Mammary epithelial cell (primary cell): ENCODE data around the gene HIPK3.

Experiments used
- EZH2 ChIP-seq: IDR thresholded peaks from 2 replicates; pipeline ENCODE4 v1.6.1; 2012; ENCODE audit warnings: low read length, inconsistent platforms, borderline replicate concordance
- TF ChIP-seq, protein P1 (sequence below), 2 donors: IDR thresholded peaks in 1 of 2; conservative IDR thresholded peaks in 1 of 2; 2 replicates each; pipeline ENCODE4 v1.5.1; 2011 to 2012; ENCODE audit warnings: inconsistent platforms in 2 of 2, low read length in 2 of 2, mild to moderate bottlenecking in 2 of 2, control low read depth in 1 of 2, low read depth in 1 of 2; ENCODE audit not compliant: insufficient read depth in 1 of 2; ENCODE audit errors: extremely low read depth in 1 of 2

GRCh38 chr11:33339247-33339646 lies 82.1 kb downstream of the HIPK3 start:
- no peak for TF ChIP-seq EZH2
- TF ChIP-seq, protein P1, sequence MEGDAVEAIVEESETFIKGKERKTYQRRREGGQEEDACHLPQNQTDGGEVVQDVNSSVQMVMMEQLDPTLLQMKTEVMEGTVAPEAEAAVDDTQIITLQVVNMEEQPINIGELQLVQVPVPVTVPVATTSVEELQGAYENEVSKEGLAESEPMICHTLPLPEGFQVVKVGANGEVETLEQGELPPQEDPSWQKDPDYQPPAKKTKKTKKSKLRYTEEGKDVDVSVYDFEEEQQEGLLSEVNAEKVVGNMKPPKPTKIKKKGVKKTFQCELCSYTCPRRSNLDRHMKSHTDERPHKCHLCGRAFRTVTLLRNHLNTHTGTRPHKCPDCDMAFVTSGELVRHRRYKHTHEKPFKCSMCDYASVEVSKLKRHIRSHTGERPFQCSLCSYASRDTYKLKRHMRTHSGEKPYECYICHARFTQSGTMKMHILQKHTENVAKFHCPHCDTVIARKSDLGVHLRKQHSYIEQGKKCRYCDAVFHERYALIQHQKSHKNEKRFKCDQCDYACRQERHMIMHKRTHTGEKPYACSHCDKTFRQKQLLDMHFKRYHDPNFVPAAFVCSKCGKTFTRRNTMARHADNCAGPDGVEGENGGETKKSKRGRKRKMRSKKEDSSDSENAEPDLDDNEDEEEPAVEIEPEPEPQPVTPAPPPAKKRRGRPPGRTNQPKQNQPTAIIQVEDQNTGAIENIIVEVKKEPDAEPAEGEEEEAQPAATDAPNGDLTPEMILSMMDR (conservative IDR thresholded peaks at IDR 0.05 in 1 of 2, IDR thresholded peaks at IDR 0.05 in 1 of 2; ENCODE audit: extremely low read depth in 1 of 2, insufficient read depth in 1 of 2, low read depth in 1 of 2, low read length in 2 of 2), result no peak
